ENCODE measurements around the gene CYB5R4.

The CYB5R4 gene

DNA sequence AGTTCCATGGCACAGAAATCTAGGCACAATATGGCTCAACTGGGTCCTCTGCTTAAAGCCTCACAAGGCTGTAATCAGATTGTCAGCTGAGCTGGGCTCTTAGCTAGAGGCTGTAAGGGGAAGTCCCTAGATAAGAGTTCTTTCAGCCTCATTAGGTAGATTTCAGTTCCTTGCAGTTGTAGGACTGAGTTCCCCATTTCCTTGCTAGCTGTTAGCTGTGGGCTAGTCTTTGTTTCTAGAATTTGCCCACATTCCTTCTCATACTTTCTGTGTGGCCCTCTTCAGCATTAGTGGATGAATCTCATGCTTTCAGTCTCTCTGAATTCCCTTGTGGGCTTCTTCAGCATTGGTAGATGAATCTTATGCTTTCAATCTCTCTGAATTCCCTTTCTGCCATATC, 103.1 kb downstream of the CYB5R4 start:
- no peak for TF ChIP-seq ZFX (IDR thresholded peaks at IDR 0.05; ENCODE audit: borderline replicate concordance)
- TF ChIP-seq, protein P1, sequence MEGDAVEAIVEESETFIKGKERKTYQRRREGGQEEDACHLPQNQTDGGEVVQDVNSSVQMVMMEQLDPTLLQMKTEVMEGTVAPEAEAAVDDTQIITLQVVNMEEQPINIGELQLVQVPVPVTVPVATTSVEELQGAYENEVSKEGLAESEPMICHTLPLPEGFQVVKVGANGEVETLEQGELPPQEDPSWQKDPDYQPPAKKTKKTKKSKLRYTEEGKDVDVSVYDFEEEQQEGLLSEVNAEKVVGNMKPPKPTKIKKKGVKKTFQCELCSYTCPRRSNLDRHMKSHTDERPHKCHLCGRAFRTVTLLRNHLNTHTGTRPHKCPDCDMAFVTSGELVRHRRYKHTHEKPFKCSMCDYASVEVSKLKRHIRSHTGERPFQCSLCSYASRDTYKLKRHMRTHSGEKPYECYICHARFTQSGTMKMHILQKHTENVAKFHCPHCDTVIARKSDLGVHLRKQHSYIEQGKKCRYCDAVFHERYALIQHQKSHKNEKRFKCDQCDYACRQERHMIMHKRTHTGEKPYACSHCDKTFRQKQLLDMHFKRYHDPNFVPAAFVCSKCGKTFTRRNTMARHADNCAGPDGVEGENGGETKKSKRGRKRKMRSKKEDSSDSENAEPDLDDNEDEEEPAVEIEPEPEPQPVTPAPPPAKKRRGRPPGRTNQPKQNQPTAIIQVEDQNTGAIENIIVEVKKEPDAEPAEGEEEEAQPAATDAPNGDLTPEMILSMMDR (IDR thresholded peaks at IDR 0.05) = no peak
- no peak overlapping the region for H3K27ac ChIP-seq

DNA sequence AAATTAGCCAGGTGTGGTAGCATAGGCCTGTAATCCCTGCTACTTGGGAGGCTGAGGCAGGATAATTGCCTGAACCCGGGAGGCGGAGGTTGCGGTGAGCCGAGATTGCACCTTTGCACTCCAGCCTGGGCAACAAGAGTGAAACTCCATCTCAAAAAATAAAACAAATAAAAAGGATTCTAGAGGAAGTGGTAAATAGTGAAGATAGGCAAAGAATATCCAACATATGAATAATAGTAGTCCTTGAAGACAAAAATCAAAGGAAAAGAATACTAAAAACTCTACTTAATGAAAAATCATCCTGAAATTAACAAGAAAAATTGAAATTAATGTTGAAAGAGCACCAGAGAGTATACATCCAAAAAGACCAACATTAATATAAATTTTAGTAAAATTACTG, 107.0 kb downstream of the CYB5R4 start:
- no peak for TF ChIP-seq ZFX (IDR thresholded peaks at IDR 0.05; ENCODE audit: borderline replicate concordance)
- TF ChIP-seq, protein P1 (IDR thresholded peaks at IDR 0.05) = no peak
- H3K27ac ChIP-seq = no peak overlapping the region

DNA sequence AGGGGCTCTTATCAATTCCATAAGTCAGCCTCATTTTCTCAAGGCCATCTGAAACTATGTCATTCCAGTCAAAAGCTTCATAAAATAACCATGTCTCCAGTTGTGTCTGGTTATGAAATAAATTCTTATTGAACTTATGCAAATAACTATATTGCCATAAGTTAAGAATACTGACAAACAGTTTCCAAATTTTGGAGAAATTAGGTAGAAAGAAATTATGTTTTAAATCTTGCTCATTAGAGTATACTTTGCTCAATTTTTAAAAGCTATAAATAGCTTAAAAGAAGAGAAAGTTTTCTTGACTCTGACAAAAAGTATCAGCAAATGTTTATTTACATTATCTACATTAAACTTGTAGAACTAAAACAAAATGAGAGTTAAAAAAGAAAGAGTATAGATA, 111.1 kb downstream of the CYB5R4 start:
- H3K27ac ChIP-seq = no peak overlapping the region
- TF ChIP-seq ZFX (IDR thresholded peaks at IDR 0.05; ENCODE audit: borderline replicate concordance) = no peak
- TF ChIP-seq, protein P1 (IDR thresholded peaks at IDR 0.05) = no peak

- H3K27ac ChIP-seq = no peak overlapping the region
- TF ChIP-seq ZFX (IDR thresholded peaks at IDR 0.05; ENCODE audit: borderline replicate concordance) = no peak
- TF ChIP-seq, protein P1 (IDR thresholded peaks at IDR 0.05) = no peak
Measured at GRCh38 chr6:83974409-83975050, 115.0 kb downstream of the CYB5R4 start.

- TF ChIP-seq, protein P1 (IDR thresholded peaks at IDR 0.05) = no peak
- TF ChIP-seq ZFX (IDR thresholded peaks at IDR 0.05; ENCODE audit: borderline replicate concordance) = no peak
- H3K27ac ChIP-seq = no peak overlapping the region; the same call in 1 of the 2 replicates
Measured at GRCh38 chr6:83976037-83976755, 116.7 kb downstream of the CYB5R4 start.

GRCh38 chr6:83976871-83977270, 117.4 kb downstream of the CYB5R4 start:
- TF ChIP-seq ZFX (IDR thresholded peaks at IDR 0.05; ENCODE audit: borderline replicate concordance) = no peak
- TF ChIP-seq, protein P1 (IDR thresholded peaks at IDR 0.05) = no peak
- no peak overlapping the region for H3K27ac ChIP-seq

- TF ChIP-seq, protein P1 (IDR thresholded peaks at IDR 0.05) = no peak
- TF ChIP-seq ZFX (IDR thresholded peaks at IDR 0.05; ENCODE audit: borderline replicate concordance) = no peak
- no peak overlapping the region for H3K27ac ChIP-seq
Measured at GRCh38 chr6:83978324-83978734, 118.8 kb downstream of the CYB5R4 start.

Measured in 22Rv1 (cell line).